GM21529 (cell line): Measurements from ENCODE around the gene SZT2.
"Not testable (repeated sequence)": the region's sequence is repeated elsewhere in the genome, so short reads cannot be mapped to it uniquely, and the experiment has no call there.

Experiments
- ATAC-seq: cut with Tn5 transposase; IDR thresholded peaks from one replicate; pipeline ENCODE4 v1.9.1; 2021; ENCODE audit not compliant: unreplicated experiment

SZT2 gene

GRCh38 chr1:43477716-43478115 lies 88.0 kb downstream of the SZT2 start:
- no peak for ATAC-seq

GRCh38 chr1:43479414-43479813 lies 89.7 kb downstream of the SZT2 start:
- ATAC-seq = no peak

GRCh38 chr1:43481491-43481890 lies 91.8 kb downstream of the SZT2 start:
- ATAC-seq = no peak

- no peak for ATAC-seq
Measured at GRCh38 chr1:43482215-43482614, 92.5 kb downstream of the SZT2 start.

GRCh38 chr1:43484367-43484766 lies 94.7 kb downstream of the SZT2 start:
- no peak for ATAC-seq

- no peak for ATAC-seq
Measured at GRCh38 chr1:43488165-43488564, 98.5 kb downstream of the SZT2 start.

- no peak for ATAC-seq
Measured at GRCh38 chr1:43491061-43491460, 101.4 kb downstream of the SZT2 start.

- ATAC-seq = no peak
Measured at GRCh38 chr1:43492826-43493225, 103.1 kb downstream of the SZT2 start.

- no peak for ATAC-seq
Measured at GRCh38 chr1:43493661-43494450, 104.2 kb downstream of the SZT2 start.

GRCh38 chr1:43495204-43495603 lies 105.5 kb downstream of the SZT2 start:
- ATAC-seq = no peak

- no peak for ATAC-seq
Measured at GRCh38 chr1:43499898-43500297, 110.2 kb downstream of the SZT2 start.

GRCh38 chr1:43501806-43502205 lies 112.1 kb downstream of the SZT2 start:
- not testable (repeated sequence) for ATAC-seq

- ATAC-seq = no peak
Measured at GRCh38 chr1:43503534-43503933, 113.8 kb downstream of the SZT2 start.
